Glomerular visceral epithelial cell (primary cell): ENCODE results near the gene SDCCAG8.
A peak's percentile ranks its signal among the peaks of the same experiment; 100 is the strongest.

Experiments
- DNase-seq: peaks from one replicate; pipeline ENCODE4 v3.0.0-alpha.2; 2016; ENCODE audit errors: extremely low spot score

SDCCAG8 gene

GRCh38 chr1:243455760-243456651, 200.2 kb downstream of the SDCCAG8 start:
- DNase-seq, result no peak

GRCh38 chr1:243457363-243457982, 201.6 kb downstream of the SDCCAG8 start:
- DNase-seq, result no peak

- DNase-seq, result no peak
Measured at GRCh38 chr1:243459059-243459458, 203.2 kb downstream of the SDCCAG8 start.

- no peak for DNase-seq
Measured at GRCh38 chr1:243461700-243462099, 205.9 kb downstream of the SDCCAG8 start.

- no peak for DNase-seq
Measured at GRCh38 chr1:243462929-243463697, 207.3 kb downstream of the SDCCAG8 start.

GRCh38 chr1:243465081-243465480, 209.2 kb downstream of the SDCCAG8 start:
- DNase-seq, result no peak

- DNase-seq, result no peak
Measured at GRCh38 chr1:243465738-243466137, 209.9 kb downstream of the SDCCAG8 start.

- no peak for DNase-seq
Measured at GRCh38 chr1:243469497-243469896, 213.7 kb downstream of the SDCCAG8 start.

GRCh38 chr1:243470502-243470901, 214.7 kb downstream of the SDCCAG8 start:
- DNase-seq, result no peak

- DNase-seq, result no peak
Measured at GRCh38 chr1:243471026-243471685, 215.3 kb downstream of the SDCCAG8 start.

GRCh38 chr1:243471754-243472745, 216.2 kb downstream of the SDCCAG8 start:
- peak; percentile 24 for DNase-seq

GRCh38 chr1:243473227-243474135, 217.6 kb downstream of the SDCCAG8 start:
- no peak for DNase-seq

GRCh38 chr1:243474136-243474881, 218.5 kb downstream of the SDCCAG8 start:
- no peak for DNase-seq

GRCh38 chr1:243474906-243475305, 219.1 kb downstream of the SDCCAG8 start:
- no peak for DNase-seq

- peak; percentile 39 for DNase-seq
Measured at GRCh38 chr1:243475966-243476365, 220.1 kb downstream of the SDCCAG8 start.

- no peak for DNase-seq
Measured at GRCh38 chr1:243477731-243478290, 222.0 kb downstream of the SDCCAG8 start.

- DNase-seq, result no peak
Measured at GRCh38 chr1:243481101-243481500, 225.3 kb downstream of the SDCCAG8 start.
